ENCODE results near the gene LARP4. TPM values are rescaled to one million over a fixed set of nuclear protein-coding genes. Genes with fewer than 3 reads are reported as not detected.
"Not testable (repeated sequence)": the region's sequence is repeated elsewhere in the genome, so short reads cannot be mapped to it uniquely, and the experiment has no call there.

Gene LARP4
- total RNA-seq, 1 donor from 2014 or later = 64.9 TPM

GRCh38 chr12:50477241-50477832, 76.7 kb downstream of the LARP4 start:
- intact Hi-C loops (cut with micrococcal nuclease) = no loop called here

GRCh38 chr12:50482571-50482970, 81.9 kb downstream of the LARP4 start:
- intact Hi-C loops (cut with micrococcal nuclease) = no loop called here

GRCh38 chr12:50483488-50483887, 82.8 kb downstream of the LARP4 start:
- intact Hi-C loops (cut with micrococcal nuclease) = no loop called here

- intact Hi-C loops (cut with micrococcal nuclease) = no loop called here
Measured at GRCh38 chr12:50488801-50489200, 88.1 kb downstream of the LARP4 start.

- intact Hi-C loops (cut with micrococcal nuclease) = not testable (repeated sequence)
Measured at GRCh38 chr12:50498119-50498518, 97.4 kb downstream of the LARP4 start.

- intact Hi-C loops (cut with micrococcal nuclease) = loop anchor here (1.0 to 10.0 kb wide), 5 partner anchors 50 to 520 kb away; partner anchors contain the start of genes ATF1 and SLC11A2
Measured at GRCh38 chr12:50504798-50505674, 104.4 kb downstream of the LARP4 start, which contains the start of gene DIP2B. Gene DIP2B, plus strand, starts transcription at chr12:50504985. Its CDS starts 156 bp downstream, at chr12:50505141.

- intact Hi-C loops (cut with micrococcal nuclease) = loop anchor here (10.0 kb wide), 4 partner anchors 49 to 519 kb away; partner anchors contain the start of genes ATF1 and SLC11A2
Measured at GRCh38 chr12:50505675-50506530, 105.2 kb downstream of the LARP4 start.

- intact Hi-C loops (cut with micrococcal nuclease) = loop anchor here (10.0 kb wide), 4 partner anchors 48 to 518 kb away; partner anchors contain the start of genes ATF1 and SLC11A2
Measured at GRCh38 chr12:50506753-50507473, 106.2 kb downstream of the LARP4 start.

GRCh38 chr12:50507474-50507838, 106.8 kb downstream of the LARP4 start:
- intact Hi-C loops (cut with micrococcal nuclease) = loop anchor here (10.0 kb wide), 4 partner anchors 47 to 517 kb away; partner anchors contain the start of genes ATF1 and SLC11A2

GRCh38 chr12:50507930-50508329, 107.2 kb downstream of the LARP4 start:
- intact Hi-C loops (cut with micrococcal nuclease) = loop anchor here (10.0 kb wide), 4 partner anchors 47 to 517 kb away; partner anchors contain the start of genes ATF1 and SLC11A2

- intact Hi-C loops (cut with micrococcal nuclease) = loop anchor here (10.0 kb wide), 4 partner anchors 46 to 516 kb away; partner anchors contain the start of genes ATF1 and SLC11A2
Measured at GRCh38 chr12:50508414-50508813, 107.7 kb downstream of the LARP4 start.

GRCh38 chr12:50508970-50509663, 108.4 kb downstream of the LARP4 start:
- intact Hi-C loops (cut with micrococcal nuclease) = loop anchor here (10.0 kb wide), 4 partner anchors 46 to 516 kb away; partner anchors contain the start of genes ATF1 and SLC11A2

GRCh38 chr12:50514526-50515276, 114.0 kb downstream of the LARP4 start:
- intact Hi-C loops (cut with micrococcal nuclease) = no loop called here

- intact Hi-C loops (cut with micrococcal nuclease) = no loop called here
Measured at GRCh38 chr12:50515587-50515986, 114.9 kb downstream of the LARP4 start.

- intact Hi-C loops (cut with micrococcal nuclease) = loop anchor here (2.0 kb wide), 1 partner anchor 15 kb away; no protein-coding TSS in a partner anchor
Measured at GRCh38 chr12:50517421-50518048, 116.8 kb downstream of the LARP4 start.

GRCh38 chr12:50518090-50518489, 117.4 kb downstream of the LARP4 start:
- intact Hi-C loops (cut with micrococcal nuclease) = no loop called here

GRCh38 chr12:50519353-50519752, 118.7 kb downstream of the LARP4 start:
- intact Hi-C loops (cut with micrococcal nuclease) = no loop called here

- intact Hi-C loops (cut with micrococcal nuclease) = no loop called here
Measured at GRCh38 chr12:50520416-50521207, 119.9 kb downstream of the LARP4 start.

Measured in T-helper 2 cell treated with Interferon-gamma antibody and Interleukin-4, amounts not matched to agents 100 ng/mL and 5 ng/mL, for 36 hours (primary cell).